Panc1 (cell line): Measurements from ENCODE around the gene ASCL3. TPM values are rescaled to one million over a fixed set of nuclear protein-coding genes. Genes with fewer than 3 reads are reported as not detected.
A peak's percentile ranks its signal among the peaks of the same experiment; 100 is the strongest.

Source experiments
- ATAC-seq: fragments of 200-7000 bp; cut with Tn5 transposase; 2 replicates; pipeline ENCODE4 v1.9.1; 2020; ENCODE audit warnings: mild to moderate bottlenecking, moderate library complexity
- BruUV-seq: library from RNA; stranded (reverse); fragments of 400-500 nt; replicated peaks from 2 replicates; lab custom pipeline; 2021; lab: Mats Ljungman, UMichigan
- CTCF ChIA-PET: fragments of 300-600 bp; sonication (Branson Sonifier 250); formaldehyde crosslinking; loops from one replicate; lab custom pipeline; 2022; ENCODE audit warnings: antibody characterized with exemption; lab: Charles Lee
- POLR2A ChIA-PET: fragments of 300-600 bp; sonication (Branson Sonifier 250); formaldehyde crosslinking; loops from one replicate; lab custom pipeline; 2022; ENCODE audit warnings: antibody characterized with exemption; lab: Charles Lee
- DNase-seq: peaks from one replicate; pipeline ENCODE4 v3.0.0-alpha.2; 2010; ENCODE audit warnings: low read depth, low spot score
- H3K27ac ChIP-seq: 2 replicates; pipeline ENCODE4 v1.5.1; 2011; ENCODE audit warnings: mild to moderate bottlenecking, low read length, inconsistent platforms
- H3K27me3 ChIP-seq: fragments of 200-500 bp; sonication (Bioruptor generic); 2 replicates; pipeline ENCODE4 v1.6.0; 2014; ENCODE audit warnings: low read length, inconsistent platforms; ENCODE audit not compliant: control insufficient read depth, insufficient read depth
- H3K36me3 ChIP-seq: fragments of 200-500 bp; sonication (Bioruptor generic); 2 replicates; pipeline ENCODE4 v1.5.1; 2014; ENCODE audit warnings: inconsistent platforms, mild to moderate bottlenecking, low read length, moderate library complexity; ENCODE audit not compliant: control insufficient read depth, insufficient read depth
- H3K4me1 ChIP-seq: 2 replicates; pipeline ENCODE4 v1.5.1; 2011; ENCODE audit warnings: inconsistent platforms, mild to moderate bottlenecking, low read length, moderate library complexity; ENCODE audit not compliant: control insufficient read depth, insufficient read depth
- H3K4me3 ChIP-seq, 2 experiments: 2 replicates each; pipeline ENCODE4 v1.5.1; 2011 to 2012; ENCODE audit warnings: low read depth in 2 of 2, low read length in 2 of 2, mild to moderate bottlenecking in 2 of 2, inconsistent platforms in 1 of 2, moderate library complexity in 1 of 2
- H3K9me3 ChIP-seq: fragments of 200-500 bp; sonication (Bioruptor generic); 2 replicates; pipeline ENCODE4 v1.5.1; 2014; ENCODE audit warnings: low read depth, mild to moderate bottlenecking, inconsistent platforms, low read length, moderate library complexity; ENCODE audit not compliant: control insufficient read depth, insufficient read depth
- POLR2AphosphoS5 ChIP-seq: IDR thresholded peaks from 2 replicates; pipeline ENCODE4 v1.6.1; 2012; ENCODE audit warnings: mild to moderate bottlenecking, low read depth, low read length, moderate library complexity
- SIN3A ChIP-seq: IDR thresholded peaks from 2 replicates; pipeline ENCODE4 v1.6.1; 2012; ENCODE audit warnings: low read depth, mild to moderate bottlenecking, low read length, moderate library complexity, borderline replicate concordance; ENCODE audit not compliant: insufficient read depth
- TCF7L2 ChIP-seq: IDR thresholded peaks from 2 replicates; pipeline ENCODE4 v1.6.1; 2011; ENCODE audit warnings: mild to moderate bottlenecking, low read depth, low read length, inconsistent platforms
- in situ Hi-C: cut with HindIII; loops from 2 replicates; pipeline ENCODE4 v1.10.0; 2016; ENCODE audit warnings: low sequenced_read_pairs, low pct_unique_long_range_greater_than_20kb
- intact Hi-C: fragments of 100-400 bp; cut with micrococcal nuclease; formaldehyde crosslinking; loops from one replicate; pipeline ENCODE4 v1.10.0; 2022; ENCODE audit not compliant: unreplicated experiment
- total RNA-seq: library from RNA; stranded (reverse); gene quantifications from one replicate; pipeline ENCODE4 v1.2.1, GENCODE V29; 2021; ENCODE audit not compliant: unreplicated experiment
- TF ChIP-seq, protein P1 (sequence below), 2 experiments: IDR thresholded peaks; 2 replicates each; pipeline ENCODE4 v1.6.1; 2011 to 2012; ENCODE audit warnings: low read depth in 2 of 2, control low read depth in 1 of 2, low read length in 1 of 2, mild to moderate bottlenecking in 1 of 2, moderate library complexity in 1 of 2; ENCODE audit not compliant: insufficient read depth in 1 of 2
- TF ChIP-seq, protein P2 (sequence below): fragments of 450-650 bp; IDR thresholded peaks from 2 replicates; pipeline ENCODE4 v1.5.1; 2017; ENCODE audit warnings: mild to moderate bottlenecking

Gene ASCL3
- total RNA-seq, 1 experiment from 2014 or later, result not detected

DNA sequence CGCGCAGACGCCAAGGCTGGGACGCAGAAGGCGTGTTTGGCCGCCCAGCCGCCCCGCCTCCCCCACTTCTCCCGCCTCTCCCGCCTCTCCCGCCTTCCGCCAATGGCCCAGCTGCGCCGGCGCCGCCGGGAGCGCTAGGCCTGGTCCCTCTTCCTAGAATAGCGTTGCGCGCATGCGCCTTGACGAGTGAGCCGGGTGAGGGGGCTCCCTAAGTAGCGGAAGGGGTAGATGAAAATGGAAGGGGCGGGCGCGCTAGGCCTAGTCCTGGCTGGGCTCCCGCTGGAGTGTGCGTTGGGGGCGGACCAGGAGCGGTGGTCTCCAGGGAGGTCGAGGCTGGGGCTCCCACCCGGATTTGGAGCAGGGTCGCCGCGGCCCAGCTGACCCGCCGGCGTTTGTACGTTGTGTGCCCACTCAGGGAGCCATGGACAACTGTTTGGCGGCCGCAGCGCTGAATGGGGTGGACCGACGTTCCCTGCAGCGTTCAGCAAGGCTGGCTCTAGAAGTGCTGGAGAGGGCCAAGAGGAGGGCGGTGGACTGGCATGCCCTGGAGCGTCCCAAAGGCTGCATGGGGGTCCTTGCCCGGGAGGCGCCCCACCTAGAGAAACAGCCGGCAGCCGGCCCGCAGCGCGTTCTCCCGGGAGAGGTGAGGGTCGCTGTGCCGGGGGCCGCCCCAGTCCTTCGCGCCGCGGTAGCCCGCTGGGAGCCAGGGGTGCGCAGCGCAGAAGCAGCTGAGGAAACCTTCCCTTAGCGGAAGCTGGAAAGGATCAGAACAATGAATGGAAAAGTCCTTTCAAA, 31.6 kb downstream of the ASCL3 start, which contains the start of gene AKIP1:
AKIP1 (plus strand) TSS at position 161 of the 795 bp plus-strand sequence; CDS start at position 422, 261 bp downstream.
- in situ Hi-C loops, result no loop called here
- intact Hi-C loops, result loop anchor here (5.0 kb wide), 1 partner anchor 226 kb away; no protein-coding TSS in a partner anchor
- Histone ChIP-seq H3K36me3 (peaks cover 5% of the 10 kb centered on the region), H3K9me3 (no peaks in the 10 kb centered on the region), H3K4me3 (peak within 1 kb of the TSS; percentile 72 to 81), H3K27me3 (no peaks in the 10 kb centered on the region), H3K27ac (peak within 1 kb of the TSS; percentile 88), H3K4me1 (peaks cover 28% of the 10 kb centered on the region)
- DNase-seq, result no peak
- POLR2A ChIA-PET, result interaction anchor here (0.5 to 0.6 kb wide), 7 partner anchors 43 to 803 kb away, joined by 3 to 15 read pairs (median 5); no protein-coding TSS in a partner anchor
- no TSS peak for BruUV-seq
- peak; percentile 94 for ATAC-seq
- CTCF ChIA-PET, result interaction anchor here (0.5 to 0.7 kb wide), 3 partner anchors 28 to 105 kb away, joined by 4 to 6 read pairs (median 5); no protein-coding TSS in a partner anchor
- TF ChIP-seq SIN3A (peak; percentile 69; the same call in 1 of the 2 replicates), POLR2AphosphoS5 (peak; percentile 87)
- TF ChIP-seq, protein P1, sequence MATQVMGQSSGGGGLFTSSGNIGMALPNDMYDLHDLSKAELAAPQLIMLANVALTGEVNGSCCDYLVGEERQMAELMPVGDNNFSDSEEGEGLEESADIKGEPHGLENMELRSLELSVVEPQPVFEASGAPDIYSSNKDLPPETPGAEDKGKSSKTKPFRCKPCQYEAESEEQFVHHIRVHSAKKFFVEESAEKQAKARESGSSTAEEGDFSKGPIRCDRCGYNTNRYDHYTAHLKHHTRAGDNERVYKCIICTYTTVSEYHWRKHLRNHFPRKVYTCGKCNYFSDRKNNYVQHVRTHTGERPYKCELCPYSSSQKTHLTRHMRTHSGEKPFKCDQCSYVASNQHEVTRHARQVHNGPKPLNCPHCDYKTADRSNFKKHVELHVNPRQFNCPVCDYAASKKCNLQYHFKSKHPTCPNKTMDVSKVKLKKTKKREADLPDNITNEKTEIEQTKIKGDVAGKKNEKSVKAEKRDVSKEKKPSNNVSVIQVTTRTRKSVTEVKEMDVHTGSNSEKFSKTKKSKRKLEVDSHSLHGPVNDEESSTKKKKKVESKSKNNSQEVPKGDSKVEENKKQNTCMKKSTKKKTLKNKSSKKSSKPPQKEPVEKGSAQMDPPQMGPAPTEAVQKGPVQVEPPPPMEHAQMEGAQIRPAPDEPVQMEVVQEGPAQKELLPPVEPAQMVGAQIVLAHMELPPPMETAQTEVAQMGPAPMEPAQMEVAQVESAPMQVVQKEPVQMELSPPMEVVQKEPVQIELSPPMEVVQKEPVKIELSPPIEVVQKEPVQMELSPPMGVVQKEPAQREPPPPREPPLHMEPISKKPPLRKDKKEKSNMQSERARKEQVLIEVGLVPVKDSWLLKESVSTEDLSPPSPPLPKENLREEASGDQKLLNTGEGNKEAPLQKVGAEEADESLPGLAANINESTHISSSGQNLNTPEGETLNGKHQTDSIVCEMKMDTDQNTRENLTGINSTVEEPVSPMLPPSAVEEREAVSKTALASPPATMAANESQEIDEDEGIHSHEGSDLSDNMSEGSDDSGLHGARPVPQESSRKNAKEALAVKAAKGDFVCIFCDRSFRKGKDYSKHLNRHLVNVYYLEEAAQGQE (IDR thresholded peaks at IDR 0.05; ENCODE audit: insufficient read depth in 1 of 2, low read depth in 2 of 2, low read length in 1 of 2), result 0 out of 4 replicates have a peak, but pooled peaks of 1 of the 2 experiments have one; percentile 14
- TF ChIP-seq, protein P2, sequence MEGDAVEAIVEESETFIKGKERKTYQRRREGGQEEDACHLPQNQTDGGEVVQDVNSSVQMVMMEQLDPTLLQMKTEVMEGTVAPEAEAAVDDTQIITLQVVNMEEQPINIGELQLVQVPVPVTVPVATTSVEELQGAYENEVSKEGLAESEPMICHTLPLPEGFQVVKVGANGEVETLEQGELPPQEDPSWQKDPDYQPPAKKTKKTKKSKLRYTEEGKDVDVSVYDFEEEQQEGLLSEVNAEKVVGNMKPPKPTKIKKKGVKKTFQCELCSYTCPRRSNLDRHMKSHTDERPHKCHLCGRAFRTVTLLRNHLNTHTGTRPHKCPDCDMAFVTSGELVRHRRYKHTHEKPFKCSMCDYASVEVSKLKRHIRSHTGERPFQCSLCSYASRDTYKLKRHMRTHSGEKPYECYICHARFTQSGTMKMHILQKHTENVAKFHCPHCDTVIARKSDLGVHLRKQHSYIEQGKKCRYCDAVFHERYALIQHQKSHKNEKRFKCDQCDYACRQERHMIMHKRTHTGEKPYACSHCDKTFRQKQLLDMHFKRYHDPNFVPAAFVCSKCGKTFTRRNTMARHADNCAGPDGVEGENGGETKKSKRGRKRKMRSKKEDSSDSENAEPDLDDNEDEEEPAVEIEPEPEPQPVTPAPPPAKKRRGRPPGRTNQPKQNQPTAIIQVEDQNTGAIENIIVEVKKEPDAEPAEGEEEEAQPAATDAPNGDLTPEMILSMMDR, result no peak

DNA sequence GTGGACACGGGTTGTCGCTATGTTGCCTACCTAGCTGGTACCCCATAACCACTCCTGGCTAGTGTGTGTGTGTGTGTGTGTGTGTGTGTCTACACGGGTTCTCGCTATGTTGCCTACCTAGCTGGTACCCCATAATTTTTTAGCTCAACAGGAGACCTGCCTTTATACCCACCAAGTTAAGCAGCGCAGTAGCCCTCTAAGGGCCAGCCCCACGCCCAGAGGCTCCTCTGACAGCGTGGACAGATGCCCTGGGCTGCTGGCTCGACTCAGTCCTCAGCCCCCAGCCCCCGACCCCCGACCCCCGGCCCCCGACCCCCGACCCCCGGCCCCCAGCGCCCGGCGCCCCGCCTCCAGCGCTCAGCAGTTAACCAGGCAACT, 32.2 kb downstream of the ASCL3 start:
- peaks cover 28% of the 10 kb centered on the region for H3K4me1 ChIP-seq
- peak overlapping the region; percentile 70 for H3K27ac ChIP-seq
- ChIA-PET POLR2A (interaction anchor here (0.5 to 0.6 kb wide), 5 partner anchors 44 to 804 kb away, joined by 3 to 15 read pairs (median 5); no protein-coding TSS in a partner anchor), CTCF (interaction anchor here (0.6 kb wide), 1 partner anchor 27 kb away, joined by 4 read pairs; no protein-coding TSS in a partner anchor)
- no peaks in the 10 kb centered on the region for H3K9me3 ChIP-seq
- in situ Hi-C loops, result no loop called here
- peaks cover 4% of the 10 kb centered on the region for H3K36me3 ChIP-seq
- intact Hi-C loops, result loop anchor here (5.0 kb wide), 1 partner anchor 227 kb away; no protein-coding TSS in a partner anchor
- ATAC-seq, result peak; percentile 40
- TF ChIP-seq SIN3A (no peak), TCF7L2 (no peak), POLR2AphosphoS5 (no peak)
- TF ChIP-seq, protein P2, result no peak
- TF ChIP-seq, protein P1 (IDR thresholded peaks at IDR 0.05; ENCODE audit: insufficient read depth in 1 of 2, low read depth in 2 of 2, low read length in 1 of 2), result no peak
- no peaks in the 10 kb centered on the region for H3K27me3 ChIP-seq
- peak overlapping the region; percentile 72 to 75 for H3K4me3 ChIP-seq
- DNase-seq, result no peak
- BruUV-seq, result no TSS peak
